Endothelial cell of umbilical vein (primary cell): Measurements from ENCODE around the gene TREML4. TPM values are rescaled to one million over a fixed set of nuclear protein-coding genes. Genes with fewer than 3 reads are reported as not detected.

Source experiments
- BruUV-seq: library from RNA; stranded (reverse); fragments of 400-500 nt; replicated peaks from 2 replicates; lab custom pipeline; 2021; lab: Mats Ljungman, UMichigan
- CTCF ChIA-PET: fragments of 300-600, 350-600 bp; sonication (Branson Sonifier 250); formaldehyde crosslinking; loops from one replicate; lab custom pipeline; 2021; ENCODE audit warnings: antibody characterized with exemption, inconsistent platforms; lab: Charles Lee
- POLR2A ChIA-PET: fragments of 300-600, 350-600 bp; sonication (Branson Sonifier 250); formaldehyde crosslinking; loops from one replicate; lab custom pipeline; 2021; ENCODE audit warnings: antibody characterized with exemption, inconsistent platforms; lab: Charles Lee
- DNase-seq: peaks from one replicate; pipeline ENCODE4 v3.0.0-alpha.2; 2011; ENCODE audit warnings: low read depth, low spot score
- FAIRE-seq: peaks from 2 replicates; lab custom pipeline; 2011; peaks lifted over from hg19 to GRCh38; lab: Jason Lieb, UNC
- H2AFZ ChIP-seq: 2 replicates; pipeline ENCODE4 v1.6.0; 2012; ENCODE audit warnings: low read depth, low read length, control low read depth, inconsistent platforms
- H3K27ac ChIP-seq: 2 replicates; pipeline ENCODE4 v1.5.1; 2011; ENCODE audit warnings: low read depth, mild to moderate bottlenecking, control low read depth, low read length, moderate library complexity; ENCODE audit not compliant: insufficient read depth
- H3K27me3 ChIP-seq, 2 experiments: 2 replicates each; pipeline versions ENCODE4 v1.6.0 to v1.6.1; 2011; ENCODE audit warnings: low read length in 2 of 2, mixed read lengths in 1 of 2; ENCODE audit not compliant: control insufficient read depth in 2 of 2, insufficient read depth in 2 of 2
- H3K36me3 ChIP-seq, 2 experiments: 2 replicates in 1 of 2; 3 replicates in 1 of 2; pipeline ENCODE4 v1.5.1; 2011; ENCODE audit warnings: low read length in 2 of 2, mild to moderate bottlenecking in 1 of 2, moderate library complexity in 1 of 2; ENCODE audit not compliant: control insufficient read depth in 2 of 2, insufficient read depth in 2 of 2; ENCODE audit errors: extremely low read depth in 1 of 2
- H3K4me1 ChIP-seq: 3 replicates; pipeline ENCODE4 v1.5.1; 2011; ENCODE audit warnings: mild to moderate bottlenecking, low read length; ENCODE audit not compliant: control insufficient read depth, insufficient read depth; ENCODE audit errors: extremely low read depth
- H3K4me2 ChIP-seq: 2 replicates; pipeline ENCODE4 v1.6.1; 2011; ENCODE audit warnings: low read length, control low read depth, mixed read lengths; ENCODE audit not compliant: insufficient read depth
- H3K4me3 ChIP-seq, 3 experiments: fragments of 200-600 bp in 1 of 3; sonication (generic), shearing (Covaris generic) in 1 of 3; replicated peaks in 1 of 3; 2 replicates each; pipeline ENCODE4 v1.5.1; 2011 to 2016; ENCODE audit warnings: control low read depth in 3 of 3, low read length in 3 of 3, mild to moderate bottlenecking in 2 of 3, inconsistent platforms in 1 of 3, low read depth in 1 of 3, moderate library complexity in 1 of 3; ENCODE audit not compliant: insufficient read depth in 1 of 3
- H3K79me2 ChIP-seq: 2 replicates; pipeline ENCODE4 v1.6.0; 2012; ENCODE audit warnings: low read length, inconsistent platforms; ENCODE audit not compliant: control insufficient read depth, insufficient read depth
- H3K9ac ChIP-seq: replicated peaks from 2 replicates; pipeline ENCODE3; 2011; ENCODE audit warnings: low read length, control low read depth; ENCODE audit not compliant: insufficient read depth; ENCODE audit errors: extremely low read depth
- H3K9me1 ChIP-seq: replicated peaks from 3 replicates; pipeline ENCODE4 v1.6.0; 2011; ENCODE audit warnings: mild to moderate bottlenecking, low read length; ENCODE audit not compliant: control insufficient read depth, insufficient read depth; ENCODE audit errors: extremely low read depth
- H3K9me3 ChIP-seq: replicated peaks from 2 replicates; pipeline ENCODE4 v1.5.1; 2012; ENCODE audit warnings: low read length, inconsistent platforms; ENCODE audit not compliant: control insufficient read depth, insufficient read depth
- H4K20me1 ChIP-seq: replicated peaks from 2 replicates; pipeline ENCODE3; 2011; ENCODE audit warnings: mild to moderate bottlenecking, low read length; ENCODE audit not compliant: control insufficient read depth, insufficient read depth; ENCODE audit errors: extremely low read depth
- CTCF ChIP-seq, 2 donors: IDR thresholded peaks; 1 replicate in 1 of 2; 2 replicates in 1 of 2; pipeline ENCODE4 v1.5.1; 2011; ENCODE audit warnings: low read length in 2 of 2, mild to moderate bottlenecking in 2 of 2, moderate library complexity in 2 of 2, control low read depth in 1 of 2, inconsistent platforms in 1 of 2, low read depth in 1 of 2; ENCODE audit not compliant: insufficient read depth in 1 of 2; ENCODE audit errors: extremely low read depth in 1 of 2
- EZH2 ChIP-seq: IDR thresholded peaks from 2 replicates; pipeline ENCODE4 v1.6.1; 2012; ENCODE audit warnings: borderline replicate concordance, low read depth, mild to moderate bottlenecking, moderate library complexity, low read length, inconsistent platforms; ENCODE audit not compliant: severe bottlenecking
- FOS ChIP-seq: IDR thresholded peaks from 2 replicates; pipeline ENCODE4 v1.6.1; 2011; ENCODE audit warnings: mild to moderate bottlenecking, low read length, moderate library complexity, borderline replicate concordance; ENCODE audit not compliant: insufficient read depth
- JUN ChIP-seq: IDR thresholded peaks from 2 replicates; pipeline ENCODE4 v1.6.1; 2011; ENCODE audit warnings: borderline replicate concordance, low read depth; ENCODE audit not compliant: insufficient read length, insufficient read depth
- MYC ChIP-seq: IDR thresholded peaks from one replicate; pipeline ENCODE4 v1.6.1; 2011; ENCODE audit warnings: mild to moderate bottlenecking, low read depth, low read length
- POLR2A ChIP-seq: IDR thresholded peaks from 2 replicates; pipeline ENCODE4 v1.6.1; 2012; ENCODE audit warnings: low read depth, mild to moderate bottlenecking, control low read depth, low read length
- dilution Hi-C: fragments of 300-500 bp; cut with MboI; formaldehyde crosslinking; loops from one replicate; pipeline ENCODE4 v1.15.0; 2019; ENCODE audit warnings: low sequenced_read_pairs; ENCODE audit not compliant: extremely low pct_ligation_motif_present
- intact Hi-C: fragments of 100-400 bp; cut with micrococcal nuclease; formaldehyde crosslinking; loops from one replicate; pipeline ENCODE4 v1.10.0; 2022
- polyA plus RNA-seq, 4 experiments: library from polyadenylated mRNA; depleted of rRNA in 3 of 4; stranded (reverse) in 3 of 4; unstranded in 1 of 4; fragments of >200 nt; gene quantifications; 2 replicates each; pipeline versions ENCODE4 v1.2.1 to v1.2.3, GENCODE V29; 2011 to 2012; ENCODE audit warnings: missing spikeins in 1 of 4
- total RNA-seq: library from RNA; stranded (reverse); gene quantifications from 2 replicates; pipeline ENCODE4 v1.2.3, GENCODE V29; 2021

The TREML4 gene
- total and polyA plus RNA-seq, 2 donors (not counting 3 experiments of a cell fraction or from before 2014, with no cell fraction given) = not detected

- CTCF ChIA-PET = no interaction called here
- no peak overlapping the region for H3K4me3 ChIP-seq
- no TSS peak for BruUV-seq
- DNase-seq (no peak), FAIRE-seq (no peak)
- H3K9ac ChIP-seq = no peak overlapping the region
- H3K9me3 ChIP-seq = no peaks in the 10 kb centered on the region
- intact Hi-C loops = no loop called here
- no peaks in the 10 kb centered on the region for H3K9me1 ChIP-seq
- TF ChIP-seq CTCF (IDR thresholded peaks at IDR 0.05; ENCODE audit: extremely low read depth in 1 of 2, insufficient read depth in 1 of 2, low read depth in 1 of 2, low read length in 2 of 2) = no peak
- TF ChIP-seq JUN = no peak
- no peak for TF ChIP-seq POLR2A
- no peak for TF ChIP-seq MYC
- no peak for TF ChIP-seq EZH2
- no peak for TF ChIP-seq FOS
- H4K20me1 ChIP-seq = no peaks in the 10 kb centered on the region
- no peaks in the 10 kb centered on the region for H3K79me2 ChIP-seq
- peaks cover 0 to 3% of the 10 kb centered on the region in 2 experiments for H3K27me3 ChIP-seq
- no peak overlapping the region for H3K27ac ChIP-seq
- dilution Hi-C loops = no loop called here
- no peaks in the 10 kb centered on the region for H3K4me1 ChIP-seq
- POLR2A ChIA-PET = no interaction called here
- no peak overlapping the region for H3K4me2 ChIP-seq
- no peaks in the 10 kb centered on the region for H3K36me3 ChIP-seq
- H2AFZ ChIP-seq = no peak overlapping the region
Measured at GRCh38 chr6:41247882-41248705, 19.9 kb downstream of the TREML4 start.
